22Rv1 (cell line): ENCODE data around the gene FBXL13.

Experiments
- CTCF ChIP-seq: fragments of 450-650 bp; IDR thresholded peaks from 2 replicates; pipeline ENCODE4 v1.5.1; 2017; ENCODE audit warnings: mild to moderate bottlenecking
- ZFX ChIP-seq: fragments of 450-650 bp; IDR thresholded peaks from 2 replicates; pipeline ENCODE4 v1.6.1; 2017; ENCODE audit warnings: antibody characterized with exemption, borderline replicate concordance

- TF ChIP-seq CTCF (no peak), ZFX (no peak)
These were observed 176.6 kb downstream of the FBXL13 start for GRCh38 chr7:102897856-102898531.
